HEK293 (cell line): ENCODE results near the gene SLC10A6.

ENCODE experiments used
- CTCF ChIP-seq: fragments of 450-650 bp; formaldehyde crosslinking; IDR thresholded peaks from 2 replicates; pipeline ENCODE4 v1.5.1; 2016; ENCODE audit warnings: missing biosample characterization, missing genetic modification characterization
- PATZ1 ChIP-seq: fragments of 450-650 bp; formaldehyde crosslinking; IDR thresholded peaks from 2 replicates; pipeline ENCODE4 v1.5.1; 2016; ENCODE audit warnings: missing biosample characterization, missing genetic modification characterization
- PRDM1 ChIP-seq: fragments of 450-650 bp; formaldehyde crosslinking; IDR thresholded peaks from 2 replicates; pipeline ENCODE4; 2016; ENCODE audit warnings: missing biosample characterization, missing genetic modification characterization
- RBAK ChIP-seq: fragments of 450-650 bp; formaldehyde crosslinking; IDR thresholded peaks from 2 replicates; pipeline ENCODE4 v1.5.1; 2016; ENCODE audit warnings: missing biosample characterization, missing genetic modification characterization
- ZNF114 ChIP-seq: fragments of 450-650 bp; formaldehyde crosslinking; IDR thresholded peaks from 2 replicates; pipeline ENCODE4 v1.5.0; 2017; ENCODE audit warnings: missing biosample characterization, missing genetic modification characterization
- ZNF366 ChIP-seq: fragments of 450-650 bp; formaldehyde crosslinking; conservative IDR thresholded peaks from 2 replicates; pipeline ENCODE4 v1.5.1; 2016; ENCODE audit warnings: missing biosample characterization, missing genetic modification characterization
- ZNF704 ChIP-seq: fragments of 450-650 bp; formaldehyde crosslinking; IDR thresholded peaks from 2 replicates; pipeline ENCODE4 v1.5.1; 2016; ENCODE audit warnings: missing biosample characterization, missing genetic modification characterization

GRCh38 chr4:86890790-86891189 lies 41.6 kb upstream of the SLC10A6 start:
- TF ChIP-seq PRDM1 (tag by site-specific recombination), result no peak
- no peak for TF ChIP-seq RBAK (tag by site-specific recombination)
- TF ChIP-seq PATZ1, result no peak
- TF ChIP-seq ZNF704 (tag by site-specific recombination), result no peak
- TF ChIP-seq CTCF (tag by site-specific recombination), result no peak
- no peak for TF ChIP-seq ZNF366
- TF ChIP-seq ZNF114, result no peak
